Immature natural killer cell (primary cell): ENCODE measurements around the gene ZNF813. TPM values are rescaled to one million over a fixed set of nuclear protein-coding genes. Genes with fewer than 3 reads are reported as not detected.
"Not testable (repeated sequence)": the region's sequence is repeated elsewhere in the genome, so short reads cannot be mapped to it uniquely, and the experiment has no call there.

Source experiments
- DNase-seq, 3 donors: peaks; one replicate each; pipeline ENCODE4 v3.0.0; 2022; ENCODE audit warnings: mixed read lengths in 1 of 3
- H3K27ac Mint-ChIP-seq, 6 donors: one replicate each; pipeline ENCODE4 v1.8.0; 2020; ENCODE audit warnings: mixed read lengths in 6 of 6, mild to moderate bottlenecking in 5 of 6, inconsistent platforms in 4 of 6, moderate library complexity in 3 of 6
- H3K27me3 Mint-ChIP-seq, 3 donors: one replicate each; pipeline ENCODE4 v1.8.0; 2020 to 2021; ENCODE audit warnings: low read depth in 3 of 3, mild to moderate bottlenecking in 3 of 3, mixed read lengths in 3 of 3, moderate library complexity in 3 of 3, inconsistent platforms in 1 of 3
- H3K36me3 Mint-ChIP-seq, 3 donors: one replicate each; pipeline ENCODE4 v1.8.0; 2020; ENCODE audit warnings: mixed read lengths in 3 of 3, inconsistent platforms in 2 of 3, mild to moderate bottlenecking in 2 of 3
- H3K4me1 Mint-ChIP-seq, 2 donors: one replicate each; pipeline ENCODE4 v1.8.0; 2020; ENCODE audit warnings: inconsistent platforms in 2 of 2, mild to moderate bottlenecking in 2 of 2, mixed read lengths in 2 of 2, moderate library complexity in 1 of 2
- H3K4me3 Mint-ChIP-seq, 5 donors: one replicate each; pipeline ENCODE4 v1.8.0; 2020; ENCODE audit warnings: mild to moderate bottlenecking in 5 of 5, mixed read lengths in 5 of 5, inconsistent platforms in 3 of 5, moderate library complexity in 3 of 5
- H3K9me3 Mint-ChIP-seq, 6 donors: one replicate each; pipeline ENCODE4 v1.8.0; 2020; ENCODE audit warnings: mild to moderate bottlenecking in 6 of 6, mixed read lengths in 6 of 6, inconsistent platforms in 4 of 6, moderate library complexity in 3 of 6
- polyA plus RNA-seq, 3 donors: library from polyadenylated mRNA; unstranded; fragments of 300-500 nt; fragmentation: Illumina TruSeq; gene quantifications; one replicate each; pipeline ENCODE4 v1.2.3, GENCODE V29; 2021

ZNF813 gene
- 1 to 10 TPM; 1.6 to 6.1 (median 2.7) TPM for polyA plus RNA-seq

DNA sequence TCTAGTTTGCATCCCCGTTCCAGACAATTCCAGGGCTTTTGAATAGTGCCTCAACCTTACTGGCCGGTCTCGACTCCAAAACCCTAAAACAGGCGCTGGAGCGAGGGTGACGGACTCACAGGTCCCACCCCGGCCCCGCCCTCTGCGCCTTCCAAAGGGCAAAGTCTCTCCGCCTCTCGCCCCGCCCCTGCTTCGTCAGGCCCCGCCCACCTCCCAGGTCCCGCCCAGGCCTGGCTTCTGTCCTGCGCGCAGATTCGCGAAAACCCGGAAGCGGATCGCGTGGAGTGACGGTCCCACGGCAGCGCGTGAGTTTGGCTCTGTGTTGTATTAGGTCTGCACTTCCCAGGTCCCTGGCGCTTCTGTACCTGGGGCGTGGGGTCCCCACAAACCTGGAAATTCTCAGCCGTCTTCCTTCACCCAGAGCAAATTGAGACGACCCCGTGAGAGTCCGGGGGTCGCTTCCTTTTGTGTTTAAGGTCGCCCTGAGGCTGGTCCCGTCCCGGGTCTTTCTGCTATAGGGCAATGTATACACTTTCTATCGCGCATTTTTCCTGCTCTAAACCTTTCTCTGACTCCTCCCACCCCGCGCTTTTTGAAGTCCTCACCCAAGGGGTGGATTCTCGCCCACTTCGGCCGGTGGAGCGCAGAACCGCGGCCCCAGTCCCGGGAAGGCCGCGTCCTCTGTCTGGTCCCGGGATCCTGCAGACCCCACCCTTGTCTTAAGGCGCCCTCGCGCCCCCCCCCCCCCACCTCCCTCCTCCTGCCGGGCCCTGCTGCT, at the start of gene ZNF813:
Gene ZNF813, plus strand, starts transcription at position 249 of the 778 bp plus-strand sequence. CDS start 16,090 bp downstream, outside the sequence.
- Mint-ChIP-seq H3K4me3 (peak within 1 kb of the TSS; percentile 93 to 95 (median 94)), H3K4me1 (peaks cover 33 to 46% of the 10 kb centered on the region in 2 donors), H3K9me3 (peaks cover 9 to 17% (median 12%) of the 10 kb centered on the region in 6 donors), H3K27me3 (peaks cover 0 to 13% (median 11%) of the 10 kb centered on the region in 3 donors), H3K36me3 (peaks cover 7 to 16% (median 14%) of the 10 kb centered on the region in 3 donors), H3K27ac (peak within 1 kb of the TSS; percentile 80 to 94 (median 88))
- peak; percentile 89 to 92 (median 92) for DNase-seq

DNA sequence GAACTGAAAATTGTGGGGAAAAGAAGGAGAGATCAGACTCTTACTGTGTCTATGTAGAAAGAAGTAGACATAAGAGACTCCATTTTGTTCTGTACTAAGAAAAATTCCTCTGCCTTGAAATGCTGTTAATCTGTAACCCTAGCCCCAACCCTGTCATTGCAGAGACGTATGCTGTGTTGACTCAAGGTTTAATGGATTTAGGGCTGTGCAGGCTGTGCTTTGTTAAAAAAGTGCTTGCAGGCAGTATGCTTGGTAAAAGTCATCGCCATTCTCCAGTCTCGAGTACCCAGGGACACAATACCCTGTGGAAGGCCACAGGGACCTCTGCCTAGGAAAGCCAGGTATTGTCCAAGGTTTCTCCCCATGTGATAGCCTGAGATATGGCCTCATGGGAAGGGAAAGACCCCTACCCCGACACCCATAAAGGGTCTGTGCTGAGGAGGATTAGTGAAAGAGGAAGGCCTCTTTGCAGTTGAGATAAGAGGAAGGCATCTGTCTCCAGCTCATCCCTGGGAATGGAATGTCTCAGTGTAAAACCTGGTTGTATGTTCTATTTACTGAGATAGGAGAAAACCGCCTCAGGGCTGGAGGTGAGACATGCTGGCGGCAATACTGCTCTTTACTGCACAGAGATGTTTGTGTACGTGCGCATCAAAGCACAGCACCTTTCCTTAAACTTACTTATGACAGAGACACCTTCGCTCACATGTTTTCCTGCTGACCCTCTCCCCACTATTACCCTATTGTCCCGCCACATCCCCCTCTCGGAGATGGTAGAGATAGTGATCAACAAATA, 46.8 kb upstream of the ZNF813 start:
- H3K36me3 Mint-ChIP-seq, H3K27ac Mint-ChIP-seq, H3K27me3 Mint-ChIP-seq, DNase-seq, H3K4me1 Mint-ChIP-seq, H3K4me3 Mint-ChIP-seq: not testable (repeated sequence)
- H3K9me3 Mint-ChIP-seq, result peaks cover 16 to 37% (median 20%) of the 10 kb centered on the region in 6 donors

DNA sequence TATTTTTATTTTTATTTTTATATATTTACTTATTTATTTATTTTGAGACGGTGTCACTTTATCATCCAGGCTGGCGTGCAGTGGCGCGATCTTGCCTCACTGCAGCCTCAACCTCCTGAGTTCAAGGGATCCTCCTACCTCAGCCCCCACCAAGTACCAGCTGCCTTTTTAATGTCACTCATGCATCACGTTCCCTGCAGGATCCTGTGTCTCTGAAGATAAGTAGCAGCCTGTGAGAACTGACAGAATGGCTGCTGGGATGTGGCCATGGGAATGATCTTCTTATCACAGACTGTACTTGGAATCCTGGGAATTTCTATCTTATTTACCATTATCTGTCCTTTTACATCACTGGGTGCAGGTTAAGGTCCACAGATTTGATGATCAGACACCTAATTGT, 45.0 kb upstream of the ZNF813 start:
- H3K27me3 Mint-ChIP-seq, result peaks cover 1 to 5% (median 1%) of the 10 kb centered on the region in 3 donors
- no peak for DNase-seq
- peaks cover 0 to 2% of the 10 kb centered on the region in 2 donors for H3K4me1 Mint-ChIP-seq
- H3K36me3 Mint-ChIP-seq, result peaks cover 0 to under 1% (median 0%) of the 10 kb centered on the region in 3 donors
- H3K27ac Mint-ChIP-seq, result no peak overlapping the region
- H3K9me3 Mint-ChIP-seq, result peaks cover 1 to 22% (median 5%) of the 10 kb centered on the region in 6 donors
- no peak overlapping the region for H3K4me3 Mint-ChIP-seq

DNA sequence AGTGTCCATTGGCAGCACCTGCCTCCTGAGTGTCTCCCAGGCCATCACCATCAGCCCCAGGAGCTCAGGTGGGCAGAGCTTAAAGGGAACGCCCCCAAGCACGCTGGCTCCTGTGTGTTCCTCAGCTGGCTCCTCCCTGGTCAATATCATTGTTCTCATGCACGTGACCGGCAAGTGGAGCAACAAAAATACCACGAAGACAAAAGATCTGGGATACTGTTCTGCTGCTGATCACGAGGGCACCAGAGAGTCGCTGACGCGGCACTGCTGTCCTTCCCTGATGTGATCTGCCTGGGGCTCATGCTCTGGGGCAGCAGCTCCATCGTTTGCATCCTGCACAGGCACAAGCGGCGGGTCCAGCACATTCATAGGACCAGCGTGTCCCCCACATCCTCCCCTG, 44.5 kb upstream of the ZNF813 start:
- H3K9me3 Mint-ChIP-seq, result peaks cover 0 to 18% (median 2%) of the 10 kb centered on the region in 6 donors
- not testable (repeated sequence) for H3K27ac Mint-ChIP-seq, DNase-seq, H3K4me1 Mint-ChIP-seq, H3K36me3 Mint-ChIP-seq, H3K4me3 Mint-ChIP-seq, H3K27me3 Mint-ChIP-seq

DNA sequence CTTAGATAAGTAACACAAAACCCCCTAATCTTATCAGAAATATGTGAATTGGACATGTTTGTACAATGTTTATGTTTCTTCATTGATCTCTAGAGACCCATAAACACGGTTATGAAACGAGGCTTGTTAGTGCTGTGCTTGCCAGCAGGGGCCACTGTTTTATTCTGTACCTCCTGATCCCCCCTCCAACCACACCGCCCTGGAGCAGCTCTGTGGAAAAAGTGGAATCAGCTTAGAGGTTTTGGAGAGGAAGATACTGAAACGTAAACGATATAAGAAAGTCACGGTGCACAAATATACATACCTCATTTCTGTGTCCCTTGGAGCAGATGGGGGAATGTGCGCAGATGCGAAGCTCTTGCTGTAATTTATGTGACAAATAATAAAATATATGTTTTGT, 43.9 kb upstream of the ZNF813 start:
- not testable (repeated sequence) for H3K27me3 Mint-ChIP-seq, H3K27ac Mint-ChIP-seq, DNase-seq, H3K4me3 Mint-ChIP-seq, H3K36me3 Mint-ChIP-seq, H3K4me1 Mint-ChIP-seq
- peaks cover 0 to 14% (median 0%) of the 10 kb centered on the region in 6 donors for H3K9me3 Mint-ChIP-seq

DNA sequence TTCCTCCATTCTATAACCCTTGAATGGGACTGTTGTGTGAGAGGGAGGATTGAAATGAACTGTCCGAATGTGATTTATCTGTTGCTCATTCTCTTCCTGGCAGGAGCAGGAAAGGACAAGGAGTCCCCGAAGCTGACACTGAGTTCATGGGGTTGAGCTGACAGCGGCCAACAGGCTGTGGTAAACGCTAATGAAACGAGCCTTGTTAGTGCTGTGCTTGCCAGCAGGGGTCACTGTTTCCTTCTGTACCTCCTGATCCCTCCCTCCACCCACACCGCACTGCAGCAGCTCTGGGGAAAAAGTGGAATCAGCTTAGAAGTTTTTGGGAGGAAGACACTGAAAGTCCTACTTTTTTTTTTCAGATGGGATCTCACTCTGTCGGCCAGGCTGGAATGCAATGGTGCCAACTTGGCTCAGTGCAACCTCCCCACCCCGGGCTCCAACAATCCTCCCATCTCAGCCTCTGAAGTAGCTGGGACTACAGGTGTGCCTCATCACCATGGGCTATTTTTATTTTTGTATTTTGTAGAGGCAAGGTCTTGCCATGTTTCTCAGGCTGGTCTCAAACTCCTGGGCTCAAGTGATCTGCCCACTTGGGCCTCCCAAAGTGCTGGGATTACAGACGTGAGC, 42.5 kb upstream of the ZNF813 start:
- H3K27ac Mint-ChIP-seq, result no peak overlapping the region
- H3K4me3 Mint-ChIP-seq, result no peak overlapping the region
- peak; percentile 54 to 66 (median 65) for DNase-seq
- peaks cover 0 to 5% (median 0%) of the 10 kb centered on the region in 6 donors for H3K9me3 Mint-ChIP-seq
- no peaks in the 10 kb centered on the region for H3K36me3 Mint-ChIP-seq
- H3K4me1 Mint-ChIP-seq, result peaks cover 0 to 2% of the 10 kb centered on the region in 2 donors
- H3K27me3 Mint-ChIP-seq, result peaks cover 0 to 5% (median 1%) of the 10 kb centered on the region in 3 donors

DNA sequence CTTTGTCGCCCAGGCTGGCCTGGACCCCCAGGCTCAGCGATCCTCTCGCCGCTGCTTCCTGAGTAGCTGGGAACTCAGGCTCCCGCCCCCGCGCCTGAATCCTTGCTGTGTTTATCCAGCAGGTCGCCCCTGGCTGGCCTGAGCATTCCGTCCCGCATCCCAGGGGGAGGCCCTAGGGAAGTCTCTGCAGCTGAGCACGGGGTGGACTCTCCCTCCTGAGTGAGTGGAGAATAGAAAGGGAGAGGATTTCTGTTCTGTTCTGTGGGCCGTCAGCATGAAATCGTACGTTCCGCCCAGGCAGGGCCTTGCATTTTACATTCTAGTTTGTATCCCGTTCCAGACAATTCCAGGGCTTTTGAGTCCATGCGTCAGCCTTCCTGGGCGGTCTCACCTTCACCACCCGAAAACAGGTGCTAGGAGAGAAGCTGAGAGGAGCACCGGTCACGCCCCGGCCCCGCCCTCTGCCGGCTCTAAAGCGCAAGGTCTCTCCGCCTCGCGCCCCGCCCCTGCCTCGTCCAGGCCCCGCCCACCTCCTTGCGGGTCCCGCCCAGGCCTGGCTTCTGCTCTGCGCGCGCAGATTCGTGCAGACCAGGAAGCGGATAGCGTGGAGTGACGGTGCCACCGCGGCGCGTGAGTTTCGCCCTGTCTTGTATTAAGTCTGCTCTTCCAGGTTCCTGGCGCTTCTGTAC, 36.0 kb upstream of the ZNF813 start, which contains the start of gene ZNF761:
Gene ZNF761, plus strand, starts transcription at position 586 of the 689 bp plus-strand sequence. CDS start 15,285 bp downstream, outside the sequence.
- peaks cover 0 to 4% (median 0%) of the 10 kb centered on the region in 6 donors for H3K9me3 Mint-ChIP-seq
- peak within 1 kb of the TSS; percentile 96 to 99 (median 97) for H3K27ac Mint-ChIP-seq
- DNase-seq, result peak; percentile 97
- H3K27me3 Mint-ChIP-seq, result peaks cover 0 to 5% (median 3%) of the 10 kb centered on the region in 3 donors
- peaks cover 33 to 46% of the 10 kb centered on the region in 2 donors for H3K4me1 Mint-ChIP-seq
- peaks cover 17 to 28% (median 23%) of the 10 kb centered on the region in 3 donors for H3K36me3 Mint-ChIP-seq
- peak within 1 kb of the TSS; percentile 96 to 99 (median 98) for H3K4me3 Mint-ChIP-seq

DNA sequence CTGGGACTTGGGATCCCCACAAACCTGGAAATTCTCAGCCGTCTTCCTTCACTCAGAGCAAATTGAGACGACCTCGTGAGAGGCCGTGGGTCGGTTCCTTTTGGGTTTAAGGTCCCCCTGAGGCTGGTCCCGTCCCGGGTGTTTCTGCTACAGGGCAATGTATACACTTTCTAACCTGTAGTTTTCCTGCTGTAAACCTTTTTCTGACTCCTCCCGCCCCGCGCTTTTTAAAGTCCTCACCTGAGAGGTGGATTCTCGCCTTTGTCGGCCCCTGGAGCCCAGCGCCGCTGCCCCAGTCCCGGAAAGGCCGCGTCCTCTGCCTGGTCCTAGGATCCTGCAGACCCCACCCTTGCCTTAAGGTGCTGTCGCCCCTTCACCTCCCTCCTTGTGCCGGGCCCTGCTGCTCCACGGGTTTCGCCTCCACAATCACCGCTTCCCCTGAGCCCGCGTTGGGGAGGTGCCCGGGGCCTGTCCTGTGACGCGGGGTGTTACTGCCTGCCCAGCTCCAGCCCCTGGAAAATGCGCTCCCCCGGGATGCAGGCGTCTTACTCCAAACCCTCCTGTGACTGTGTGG, 35.4 kb upstream of the ZNF813 start:
- H3K27me3 Mint-ChIP-seq, result peaks cover 0 to 5% (median 3%) of the 10 kb centered on the region in 3 donors
- peak overlapping the region; percentile 96 to 99 (median 97) for H3K27ac Mint-ChIP-seq
- DNase-seq, result no peak
- peaks cover 33 to 46% of the 10 kb centered on the region in 2 donors for H3K4me1 Mint-ChIP-seq
- peaks cover 18 to 32% (median 28%) of the 10 kb centered on the region in 3 donors for H3K36me3 Mint-ChIP-seq
- H3K9me3 Mint-ChIP-seq, result peaks cover 0 to 4% (median 0%) of the 10 kb centered on the region in 6 donors
- peak overlapping the region; percentile 96 to 99 (median 98) for H3K4me3 Mint-ChIP-seq

DNA sequence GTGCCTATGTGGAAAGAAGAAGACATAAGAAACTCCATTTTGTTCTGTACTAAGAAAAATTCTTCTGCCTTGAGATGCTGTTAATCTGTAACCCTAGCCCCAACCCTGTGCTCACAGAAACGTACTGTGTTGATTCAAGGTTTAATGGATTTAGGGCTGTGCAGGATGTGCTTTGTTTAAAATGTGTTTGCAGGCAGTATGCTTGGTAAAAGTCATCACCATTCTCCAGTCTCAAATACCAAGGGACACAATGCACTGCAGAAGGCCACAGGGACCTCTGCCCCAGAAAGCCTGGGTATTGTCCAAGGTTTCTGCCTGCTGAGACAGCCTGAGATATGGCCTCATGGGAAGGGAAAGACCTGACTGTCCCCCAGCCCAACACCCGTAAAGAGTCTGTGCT, 23.7 kb upstream of the ZNF813 start:
- not testable (repeated sequence) for H3K27ac Mint-ChIP-seq, H3K27me3 Mint-ChIP-seq, DNase-seq, H3K4me1 Mint-ChIP-seq, H3K4me3 Mint-ChIP-seq
- H3K36me3 Mint-ChIP-seq, result peaks cover 70 to 85% (median 81%) of the 10 kb centered on the region in 3 donors
- peaks cover 26 to 87% (median 78%) of the 10 kb centered on the region in 6 donors for H3K9me3 Mint-ChIP-seq

DNA sequence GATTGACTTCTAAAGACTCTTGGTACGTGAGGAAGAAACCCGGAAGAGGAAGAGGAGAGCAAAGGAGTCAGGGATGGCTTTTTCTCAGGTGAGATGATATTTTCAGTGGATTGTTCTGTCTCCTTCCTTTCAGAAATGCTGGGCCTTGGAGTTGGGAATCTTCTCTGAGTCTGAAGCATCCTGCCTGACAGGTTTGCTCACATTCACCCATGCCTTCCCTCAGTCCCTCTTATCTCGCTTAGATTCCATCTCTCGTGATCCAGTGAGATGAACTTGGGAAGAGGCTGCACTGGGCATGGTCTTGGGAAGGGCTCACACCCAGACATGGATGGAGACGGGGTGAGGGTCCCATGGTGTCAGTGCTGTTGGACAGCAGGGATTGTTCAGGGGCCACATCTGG, 20.3 kb upstream of the ZNF813 start:
- Mint-ChIP-seq H3K9me3 (peaks cover 38 to 91% (median 79%) of the 10 kb centered on the region in 6 donors), H3K36me3 (peaks cover 70 to 85% (median 84%) of the 10 kb centered on the region in 3 donors)
- H3K27ac Mint-ChIP-seq, H3K4me1 Mint-ChIP-seq, H3K27me3 Mint-ChIP-seq, H3K4me3 Mint-ChIP-seq, DNase-seq: not testable (repeated sequence)

DNA sequence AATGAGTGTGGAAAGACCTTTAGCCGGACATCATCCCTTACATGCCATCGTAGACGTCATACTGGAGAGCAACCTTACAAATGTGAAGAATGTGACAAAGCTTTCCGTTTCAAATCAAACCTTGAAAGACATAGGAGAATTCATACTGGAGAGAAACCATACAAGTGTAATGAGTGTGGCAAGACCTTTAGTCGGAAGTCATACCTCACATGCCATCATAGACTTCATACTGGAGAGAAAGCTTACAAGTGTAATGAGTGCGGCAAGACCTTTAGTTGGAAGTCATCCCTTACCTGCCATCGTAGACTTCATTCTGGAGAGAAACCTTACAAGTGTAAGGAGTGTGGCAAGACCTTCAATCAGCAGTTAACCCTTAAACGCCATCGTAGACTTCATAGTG, 11.7 kb upstream of the ZNF813 start:
- Mint-ChIP-seq H3K36me3 (peaks cover 58 to 76% (median 70%) of the 10 kb centered on the region in 3 donors), H3K9me3 (peaks cover 62 to 94% (median 92%) of the 10 kb centered on the region in 6 donors), H3K27ac (no peak overlapping the region), H3K27me3 (peaks cover 0 to 2% (median 0%) of the 10 kb centered on the region in 3 donors), H3K4me3 (no peak overlapping the region), H3K4me1 (no peaks in the 10 kb centered on the region)
- DNase-seq, result no peak

DNA sequence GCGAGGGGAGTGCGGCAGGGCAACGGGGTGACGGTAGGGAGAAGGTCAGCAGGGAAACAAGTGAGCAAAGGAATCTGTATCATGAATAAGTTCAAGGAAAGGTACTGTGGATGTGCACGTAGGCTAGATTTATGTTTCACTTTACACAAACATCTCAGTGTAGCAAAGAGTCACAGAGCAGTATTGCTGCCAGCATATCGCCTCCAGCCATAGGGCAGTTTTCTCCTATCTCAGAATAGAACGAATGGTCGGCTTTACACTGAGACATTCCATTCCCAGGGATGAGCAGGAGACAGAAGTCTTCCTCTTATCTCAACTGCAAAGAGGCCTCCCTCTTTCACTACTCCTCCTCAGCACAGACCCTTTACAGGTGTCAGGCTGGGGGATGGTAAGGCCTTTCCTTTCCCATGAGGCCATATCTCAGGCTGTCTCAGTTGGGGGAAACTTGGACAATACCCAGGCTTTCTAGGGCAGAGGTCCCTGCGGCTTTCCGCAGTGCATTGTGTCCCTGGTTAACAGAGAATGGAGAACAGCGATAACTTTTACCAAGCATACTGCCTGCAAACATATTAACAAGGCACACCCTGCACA, 7.3 kb upstream of the ZNF813 start:
- peaks cover 59 to 82% (median 73%) of the 10 kb centered on the region in 6 donors for H3K9me3 Mint-ChIP-seq
- H3K36me3 Mint-ChIP-seq, result peaks cover 30 to 44% (median 33%) of the 10 kb centered on the region in 3 donors
- H3K27me3 Mint-ChIP-seq, result peaks cover 0 to 17% (median 4%) of the 10 kb centered on the region in 3 donors
- H3K4me3 Mint-ChIP-seq, DNase-seq, H3K27ac Mint-ChIP-seq, H3K4me1 Mint-ChIP-seq: not testable (repeated sequence)
